AG20443 (cell line): ENCODE measurements around the gene CTDSP2.
"Not testable (repeated sequence)": the region's sequence is repeated elsewhere in the genome, so short reads cannot be mapped to it uniquely, and the experiment has no call there.

Source experiments
- DNase-seq: peaks from one replicate; pipeline ENCODE4 v3.0.0; 2012; ENCODE audit warnings: low spot score, mixed read lengths

CTDSP2 gene

DNA sequence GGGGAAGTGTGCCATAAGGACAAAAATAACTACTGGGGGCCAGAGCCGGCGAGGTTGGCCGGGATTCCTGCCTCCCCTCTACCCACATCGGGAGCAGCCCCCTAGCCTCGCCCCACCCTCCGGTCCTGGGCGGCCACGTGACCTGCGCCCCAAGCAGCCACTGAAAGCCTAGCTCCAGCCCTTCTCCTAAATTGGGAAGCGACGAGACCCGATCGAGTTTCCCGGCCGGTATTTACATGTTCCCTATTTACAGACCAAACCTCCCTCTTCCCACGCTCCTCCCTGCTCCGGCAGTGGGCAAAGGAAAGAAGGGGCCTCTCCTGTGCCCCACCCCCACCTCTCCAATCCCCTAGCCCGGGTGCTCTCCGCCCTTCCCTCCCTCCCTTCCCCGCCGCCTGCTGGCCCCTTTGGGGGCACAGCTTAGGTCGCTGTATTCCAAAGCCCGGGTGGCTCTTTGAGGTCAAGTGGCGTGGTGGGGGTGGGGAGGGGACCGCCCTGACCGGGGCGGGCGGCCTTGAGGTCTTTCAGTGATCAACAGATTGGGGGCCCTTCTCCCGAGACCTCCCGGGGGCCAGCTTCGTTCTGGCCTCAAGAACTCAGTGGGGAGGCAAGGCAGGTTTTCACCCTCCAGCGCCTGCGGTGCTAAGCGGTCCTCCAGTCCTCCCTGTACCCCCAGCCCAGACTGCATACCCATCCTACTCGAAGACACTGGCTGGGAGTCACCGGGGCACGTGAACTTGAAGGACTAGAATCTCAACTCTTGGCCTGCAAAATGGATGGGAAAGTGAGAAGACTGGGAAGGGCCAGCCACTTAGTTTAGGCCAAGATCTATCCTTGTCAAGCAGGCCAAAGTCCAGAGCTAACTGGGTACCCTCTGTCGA is 6.3 kb upstream of the CTDSP2 start:
- DNase-seq = no peak

GRCh38 chr12:57852200-57852599 is 5.7 kb upstream of the CTDSP2 start:
- DNase-seq = no peak

DNA sequence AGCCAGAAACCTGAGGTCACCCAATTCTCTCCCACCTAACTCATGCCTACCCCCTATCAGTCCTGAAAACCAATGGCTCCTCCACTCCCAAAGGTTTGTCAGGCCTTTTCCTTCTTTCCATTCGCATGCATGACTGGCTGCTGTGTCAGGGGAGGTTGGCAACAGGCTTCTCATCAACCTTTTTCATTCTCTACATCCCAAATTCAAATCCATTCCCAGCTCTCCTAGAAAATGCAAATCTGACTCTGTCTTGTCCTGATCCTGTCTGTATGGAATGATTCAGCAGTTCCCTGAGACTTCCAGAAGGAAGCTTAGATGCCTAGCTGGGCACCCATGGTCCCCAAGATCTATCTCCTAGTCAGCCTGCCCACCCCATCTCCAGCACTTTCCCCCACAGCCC is 5.0 kb upstream of the CTDSP2 start:
- DNase-seq = no peak

DNA sequence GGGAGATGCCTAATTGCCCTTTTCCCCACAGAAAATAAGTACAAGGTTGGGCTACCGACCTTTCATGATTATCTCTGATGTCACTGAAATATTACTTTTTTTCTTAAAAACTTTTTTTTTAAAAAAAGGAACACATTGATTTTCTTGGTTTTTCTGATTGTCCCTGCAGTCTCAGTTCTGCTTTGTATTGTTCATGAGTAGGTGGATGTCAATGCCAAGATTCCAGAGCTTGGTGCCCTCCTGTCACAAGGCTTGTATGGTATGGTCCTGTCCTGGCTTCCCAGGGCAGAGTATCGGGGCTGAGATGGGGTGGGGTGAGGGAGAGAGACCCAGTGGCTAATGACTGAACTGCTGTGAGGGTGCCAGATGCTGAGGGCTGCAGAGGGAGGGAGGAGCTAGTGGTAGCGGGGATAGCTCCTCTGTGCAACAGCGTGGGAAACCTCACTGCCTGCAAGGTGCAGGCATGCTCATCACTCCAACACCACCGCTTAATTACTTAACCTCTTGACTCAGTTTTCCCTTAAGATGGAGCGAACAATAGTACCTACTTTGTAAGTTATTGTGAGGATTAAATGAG is 4.4 kb upstream of the CTDSP2 start:
- no peak for DNase-seq

- DNase-seq = not testable (repeated sequence)
Measured at GRCh38 chr12:57849447-57849846, 2.9 kb upstream of the CTDSP2 start.

DNA sequence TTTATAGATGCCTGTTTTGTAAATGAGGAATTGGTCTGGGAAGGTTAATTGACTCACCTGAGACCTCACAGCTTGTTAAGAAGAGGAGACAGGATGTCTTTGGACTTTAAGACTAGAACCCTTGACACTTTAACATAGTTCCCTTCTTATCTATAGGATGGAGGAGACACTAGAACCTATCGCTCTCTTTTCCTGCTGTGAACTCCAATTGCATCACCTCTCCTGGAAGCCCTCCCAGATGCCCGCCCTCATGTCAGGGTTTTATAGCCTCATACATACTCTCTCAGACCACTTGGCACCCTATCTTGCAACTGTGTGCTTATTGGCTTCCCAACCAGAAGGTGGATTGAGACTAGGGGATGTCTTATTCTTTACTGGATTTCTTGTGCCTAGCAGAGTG is 2.5 kb upstream of the CTDSP2 start:
- DNase-seq = no peak

DNA sequence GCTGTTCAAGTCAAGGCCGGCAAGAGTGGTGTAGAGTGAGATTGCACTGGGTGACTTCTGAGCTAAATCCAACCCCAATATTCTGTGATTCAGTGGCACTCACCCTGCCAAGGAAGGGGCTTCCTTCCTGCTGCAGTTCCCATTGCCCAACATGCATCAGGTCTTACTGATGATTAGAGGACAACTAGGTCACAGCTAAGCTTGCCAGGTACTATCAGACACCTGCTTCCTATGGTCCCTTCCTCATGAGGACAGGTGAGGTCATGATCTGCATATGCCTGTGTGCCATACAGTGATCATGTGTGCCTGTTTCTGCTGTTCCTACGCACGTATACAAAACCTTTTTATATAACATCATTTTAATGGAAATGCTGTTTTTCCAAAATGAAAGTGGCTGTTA is 1.7 kb upstream of the CTDSP2 start:
- DNase-seq = no peak

DNA sequence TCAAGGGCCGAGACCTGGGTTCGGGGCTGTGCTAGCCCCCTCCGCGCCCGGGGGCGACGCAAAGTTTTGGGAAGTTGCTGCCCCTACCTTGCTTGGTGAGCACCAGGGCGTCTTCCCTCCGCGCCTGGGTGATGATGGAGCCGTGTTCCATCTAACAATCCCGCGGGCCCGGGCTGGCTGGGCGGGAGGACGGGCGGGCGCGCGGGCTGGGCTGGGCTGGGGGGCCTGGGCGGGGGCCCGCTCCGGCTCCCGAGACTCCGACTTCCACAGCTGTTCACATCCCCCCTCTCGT is 298 bp downstream of the CTDSP2 start:
- DNase-seq = no peak

DNA sequence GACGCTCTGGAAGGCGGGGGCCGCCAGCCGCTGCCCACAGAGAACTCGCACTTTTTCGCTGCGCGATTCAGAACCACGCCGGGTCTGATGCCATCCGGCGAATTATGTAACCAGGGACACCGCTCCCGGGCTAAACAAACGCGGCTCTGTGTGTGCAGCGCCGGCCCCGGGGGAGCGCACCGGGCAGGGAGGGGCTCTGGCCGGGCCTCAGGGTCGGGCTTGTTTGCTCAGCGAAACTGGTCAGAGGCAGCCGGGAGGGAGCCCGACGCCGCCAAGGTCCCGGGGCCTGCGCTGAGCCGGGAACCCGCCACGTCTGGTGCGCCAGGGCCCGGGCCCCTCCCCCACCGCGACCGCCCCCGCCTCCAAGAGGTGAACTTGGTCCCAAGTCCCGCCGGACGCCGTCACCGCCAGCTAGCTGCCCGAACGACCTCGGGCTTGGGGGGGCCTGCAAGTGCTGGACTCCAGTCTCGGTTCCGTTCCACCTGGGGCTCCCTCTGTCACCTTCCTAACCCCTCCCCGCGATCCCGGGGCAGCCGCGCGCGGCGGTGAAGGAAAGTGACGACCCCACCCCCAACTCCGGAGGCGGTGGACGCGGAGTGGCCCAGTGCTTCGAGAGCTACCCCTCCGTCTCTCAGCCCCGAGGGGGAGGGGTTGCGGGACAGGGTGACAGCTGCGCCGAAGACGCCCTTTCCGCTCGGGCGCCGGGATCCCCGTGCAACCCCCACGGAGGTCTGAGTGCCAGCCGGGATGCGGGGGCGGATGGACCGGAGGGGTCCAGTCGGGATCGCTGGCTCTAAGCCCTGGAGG is 848 bp downstream of the CTDSP2 start:
- peak; percentile 61 for DNase-seq

GRCh38 chr12:57844709-57845477 is 1.6 kb downstream of the CTDSP2 start:
- DNase-seq = peak; percentile 87

DNA sequence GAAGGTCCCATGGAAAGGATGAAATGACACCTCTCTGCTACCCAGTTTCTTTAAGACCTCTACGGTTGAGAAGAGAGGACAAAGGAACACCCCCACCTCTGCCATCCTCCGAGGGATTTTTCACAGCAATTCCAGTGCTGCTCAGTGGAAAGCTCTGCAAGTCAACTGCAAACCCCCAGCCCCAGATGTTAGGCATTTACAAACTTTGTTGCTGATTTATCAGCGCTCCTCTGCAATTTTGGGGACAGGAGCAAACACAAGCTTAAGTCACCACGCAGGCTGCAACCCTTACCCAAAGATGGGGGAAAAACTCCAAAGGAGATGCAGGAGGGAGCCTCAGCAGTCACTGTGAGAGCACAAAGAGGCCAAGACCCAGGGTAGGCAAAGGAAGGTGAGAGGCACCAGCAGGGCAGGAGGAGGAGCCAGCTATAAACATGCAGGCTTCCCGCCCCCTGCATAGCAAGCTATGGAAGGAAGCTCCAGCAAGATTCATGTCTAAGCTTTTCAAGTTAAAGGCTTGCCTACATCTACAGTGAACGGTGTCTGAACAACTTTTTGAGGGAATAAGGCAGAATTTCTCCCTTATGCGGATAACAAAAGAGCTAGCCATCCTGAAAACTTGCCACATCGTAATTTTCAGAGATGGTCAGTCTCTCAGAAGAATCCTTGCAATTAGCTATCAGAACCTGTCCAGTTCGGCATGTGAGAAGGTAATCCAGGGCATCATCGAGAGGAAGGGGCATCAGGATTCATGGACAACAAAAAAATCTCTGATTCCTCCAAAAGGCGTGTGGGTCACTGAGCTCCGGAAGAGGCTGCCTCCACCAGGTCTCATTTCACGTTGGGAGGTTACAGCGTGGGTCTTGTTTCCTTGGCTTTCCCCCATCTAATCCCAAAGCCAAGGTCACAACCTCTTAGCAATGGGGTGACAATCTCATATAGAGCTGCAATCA is 3.9 kb downstream of the CTDSP2 start:
- DNase-seq = no peak

GRCh38 chr12:57841445-57841844 is 5.1 kb downstream of the CTDSP2 start:
- no peak for DNase-seq

DNA sequence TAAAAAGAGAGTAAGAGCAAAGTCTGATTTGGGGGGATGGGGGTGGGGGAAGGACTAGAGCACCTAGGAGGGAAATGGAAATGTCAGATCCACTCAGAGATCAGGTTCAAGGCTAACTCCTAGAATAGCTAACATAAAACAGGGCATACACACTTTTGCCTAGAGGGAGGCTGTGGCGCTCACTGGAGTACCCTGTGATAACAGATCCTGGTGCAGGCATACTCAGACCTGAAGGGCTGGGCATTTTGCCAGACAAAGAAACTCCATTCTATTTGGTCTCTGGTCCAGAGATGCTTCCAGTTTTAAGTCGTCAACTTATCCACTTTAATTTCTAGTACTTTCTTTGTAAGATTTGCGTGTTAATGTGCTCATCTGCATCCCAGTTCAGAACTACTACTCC is 5.8 kb downstream of the CTDSP2 start:
- no peak for DNase-seq

- DNase-seq = no peak
Measured at GRCh38 chr12:57839996-57840395, 6.5 kb downstream of the CTDSP2 start.

DNA sequence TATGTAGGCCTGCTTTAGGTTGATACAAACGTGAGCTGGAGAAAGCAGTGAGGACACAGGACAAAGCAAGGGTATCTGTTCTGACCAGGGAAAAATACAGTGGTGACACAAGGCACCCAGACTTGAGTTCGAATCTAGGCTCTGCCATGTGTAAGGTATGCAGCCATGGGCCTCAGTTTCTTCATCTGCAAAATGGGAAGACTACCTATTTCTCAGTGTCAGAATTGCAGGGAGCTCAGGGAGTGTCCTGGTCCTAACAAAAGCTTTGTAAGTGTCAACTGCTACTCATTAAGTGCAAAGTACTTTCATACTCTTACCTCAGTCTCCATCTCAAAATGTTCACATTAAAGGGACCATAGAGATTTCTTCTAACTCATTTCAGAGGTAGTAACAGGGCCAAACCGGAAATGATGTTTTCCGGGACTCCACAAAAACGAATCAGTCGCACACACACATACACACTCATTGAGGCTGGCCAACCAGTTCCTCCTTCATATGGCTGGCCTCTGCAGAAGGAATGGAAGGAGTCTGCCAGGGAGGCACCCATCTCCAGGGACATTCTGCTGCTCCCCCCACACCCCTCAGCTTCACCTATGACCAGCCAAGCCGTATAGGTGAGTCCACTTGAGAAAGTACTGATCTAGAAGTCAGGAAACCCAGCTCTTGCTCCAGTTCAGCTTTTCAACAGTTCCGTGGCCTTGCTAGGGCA is 7.8 kb downstream of the CTDSP2 start:
- no peak for DNase-seq

GRCh38 chr12:57837864-57838562 is 8.5 kb downstream of the CTDSP2 start:
- DNase-seq = peak; percentile 72

- DNase-seq = peak; percentile 81
Measured at GRCh38 chr12:57836442-57837375, 9.8 kb downstream of the CTDSP2 start.

- peak; percentile 47 for DNase-seq
Measured at GRCh38 chr12:57835366-57836288, 10.9 kb downstream of the CTDSP2 start.
